Measurements from ENCODE around the gene DERA. TPM values are rescaled to one million over a fixed set of nuclear protein-coding genes. Genes with fewer than 3 reads are reported as not detected.
"Not testable (repeated sequence)": the region's sequence is repeated elsewhere in the genome, so short reads cannot be mapped to it uniquely, and the experiment has no call there.

DERA gene
- total and polyA plus RNA-seq, 2 donors (not counting 1 experiment from before 2014, with no cell fraction given) = 48.2 to 51.5 TPM

DNA sequence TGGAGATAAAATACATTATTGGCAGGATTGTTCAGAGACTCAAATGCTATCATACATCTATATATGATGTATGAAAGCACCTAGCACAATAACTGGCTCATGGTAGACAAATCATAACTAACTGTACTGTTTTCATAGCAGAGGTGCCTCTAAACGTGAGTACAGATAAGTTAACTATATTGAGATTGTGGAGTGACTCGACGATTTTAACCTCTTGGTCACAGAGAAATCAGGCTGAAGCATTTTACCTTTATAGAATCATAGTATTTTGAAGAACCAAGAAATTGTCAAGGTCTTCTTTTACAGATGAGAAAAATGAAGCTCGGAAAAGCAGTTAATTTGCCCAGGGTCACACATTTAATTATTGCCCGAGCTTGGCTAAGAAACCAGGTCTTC lies 666 bp upstream of the DERA start:
- Histone ChIP-seq H3K4me1 (ENCODE audit: control insufficient read depth, extremely low read depth, insufficient read depth, low read length) (peaks cover 2% of the 10 kb centered on the region), H3K4me3 (replicated peaks in 1 of 4; ENCODE audit: control extremely low read depth in 1 of 4, insufficient read depth in 1 of 4, low read depth in 3 of 4, low read length in 4 of 4) (peak overlapping the region in 2 of 4 experiments; percentile 63 to 78), H2AFZ (ENCODE audit: low read length) (peak overlapping the region; percentile 67), H3K27me3 (ENCODE audit: control insufficient read depth, insufficient read depth, low read length) (no peaks in the 10 kb centered on the region), H3K27ac (ENCODE audit: insufficient read depth, low read length) (no peak overlapping the region), H3K4me2 (ENCODE audit: extremely low read depth, insufficient read depth, low read length) (peak overlapping the region; percentile 34), H3K9me3 (ENCODE audit: control insufficient read depth, insufficient read depth, low read depth, low read length) (no peaks in the 10 kb centered on the region), H4K20me1 (ENCODE audit: control insufficient read depth, extremely low read depth, insufficient read depth, low read length) (no peaks in the 10 kb centered on the region), H3K79me2 (ENCODE audit: control insufficient read depth, insufficient read depth, low read length) (peaks cover 10% of the 10 kb centered on the region), H3K9ac (ENCODE audit: insufficient read depth, low read length) (no peak overlapping the region), H3K36me3 (ENCODE audit: control insufficient read depth, insufficient read depth, low read length) (peaks cover 5% of the 10 kb centered on the region)
- DNase-seq (ENCODE audit: low read depth in 2 of 2) = no peak
- TF ChIP-seq CTCF (conservative IDR thresholded peaks at IDR 0.05 in 1 of 2, IDR thresholded peaks at IDR 0.05 in 1 of 2; ENCODE audit: low read depth in 1 of 2, low read length in 2 of 2) (no peak), EZH2 (IDR thresholded peaks at IDR 0.05; ENCODE audit: low read length, missing control alignments) (no peak)

DNA sequence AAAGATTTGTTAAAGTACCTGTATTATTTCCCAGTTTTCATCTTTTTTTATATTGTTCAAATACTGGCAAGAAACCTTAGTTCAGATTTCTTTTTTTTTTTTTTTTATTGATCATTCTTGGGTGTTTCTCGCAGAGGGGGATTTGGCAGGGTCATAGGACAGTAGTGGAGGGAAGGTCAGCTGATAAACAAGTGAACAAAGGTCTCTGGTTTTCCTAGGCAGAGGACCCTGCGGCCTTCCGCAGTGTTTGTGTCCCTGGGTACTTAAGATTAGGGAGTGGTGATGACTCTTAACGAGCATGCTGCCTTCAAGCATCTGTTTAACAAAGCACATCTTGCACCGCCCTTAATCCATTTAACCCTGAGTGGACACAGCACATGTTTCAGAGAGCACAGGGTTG lies 799 bp downstream of the DERA start:
- Histone ChIP-seq H3K27ac (ENCODE audit: insufficient read depth, low read length) (peak overlapping the region; percentile 89), H3K9ac (ENCODE audit: insufficient read depth, low read length) (peak overlapping the region; percentile 90), H3K4me2 (ENCODE audit: extremely low read depth, insufficient read depth, low read length) (peak overlapping the region; percentile 93), H3K4me3 (replicated peaks in 1 of 4; ENCODE audit: control extremely low read depth in 1 of 4, insufficient read depth in 1 of 4, low read depth in 3 of 4, low read length in 4 of 4) (peak overlapping the region; percentile 69 to 78 (median 72))
- not testable (repeated sequence) for H3K27me3 ChIP-seq (ENCODE audit: control insufficient read depth, insufficient read depth, low read length); H3K9me3 ChIP-seq (ENCODE audit: control insufficient read depth, insufficient read depth, low read depth, low read length); H3K36me3 ChIP-seq (ENCODE audit: control insufficient read depth, insufficient read depth, low read length); H3K79me2 ChIP-seq (ENCODE audit: control insufficient read depth, insufficient read depth, low read length); H2AFZ ChIP-seq (ENCODE audit: low read length); H3K4me1 ChIP-seq (ENCODE audit: control insufficient read depth, extremely low read depth, insufficient read depth, low read length); H4K20me1 ChIP-seq (ENCODE audit: control insufficient read depth, extremely low read depth, insufficient read depth, low read length); DNase-seq (ENCODE audit: low read depth in 2 of 2)

GRCh38 chr12:15914131-15914530 lies 3.0 kb downstream of the DERA start:
- H3K4me1 ChIP-seq (ENCODE audit: control insufficient read depth, extremely low read depth, insufficient read depth, low read length); DNase-seq (ENCODE audit: low read depth in 2 of 2); H3K27me3 ChIP-seq (ENCODE audit: control insufficient read depth, insufficient read depth, low read length); H3K36me3 ChIP-seq (ENCODE audit: control insufficient read depth, insufficient read depth, low read length); H3K79me2 ChIP-seq (ENCODE audit: control insufficient read depth, insufficient read depth, low read length); H3K4me3 ChIP-seq (replicated peaks in 1 of 4; ENCODE audit: control extremely low read depth in 1 of 4, insufficient read depth in 1 of 4, low read depth in 3 of 4, low read length in 4 of 4); H3K4me2 ChIP-seq (ENCODE audit: extremely low read depth, insufficient read depth, low read length); H3K9me3 ChIP-seq (ENCODE audit: control insufficient read depth, insufficient read depth, low read depth, low read length); H3K27ac ChIP-seq (ENCODE audit: insufficient read depth, low read length); H4K20me1 ChIP-seq (ENCODE audit: control insufficient read depth, extremely low read depth, insufficient read depth, low read length); H3K9ac ChIP-seq (ENCODE audit: insufficient read depth, low read length); H2AFZ ChIP-seq (ENCODE audit: low read length): not testable (repeated sequence)

DNA sequence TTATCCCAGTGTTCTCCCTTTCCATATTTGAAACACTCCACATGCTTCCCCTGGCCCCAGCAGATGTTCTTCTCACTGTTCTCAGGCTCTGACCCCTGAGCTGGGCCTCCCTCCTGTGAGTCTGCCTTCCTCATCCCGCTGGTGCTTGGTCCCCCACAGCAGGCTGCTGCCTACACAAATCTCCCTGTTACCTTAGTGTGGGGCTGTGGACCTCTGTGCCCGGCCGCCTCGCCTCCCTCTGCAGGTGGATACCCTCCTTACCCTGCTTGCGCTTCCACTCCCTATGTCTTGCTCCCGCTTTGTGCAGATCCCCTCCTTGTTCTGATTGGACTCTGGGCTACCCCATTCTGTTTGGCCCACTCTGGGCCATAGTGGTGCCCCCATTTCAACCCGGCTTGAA lies 6.9 kb downstream of the DERA start:
- Histone ChIP-seq H4K20me1 (ENCODE audit: control insufficient read depth, extremely low read depth, insufficient read depth, low read length) (no peaks in the 10 kb centered on the region), H3K9me3 (ENCODE audit: control insufficient read depth, insufficient read depth, low read depth, low read length) (no peaks in the 10 kb centered on the region)

More for the DNA sequence above, 6.9 kb downstream of the DERA start:
- no peak overlapping the region for H3K4me3 ChIP-seq (replicated peaks in 1 of 4; ENCODE audit: control extremely low read depth in 1 of 4, insufficient read depth in 1 of 4, low read depth in 3 of 4, low read length in 4 of 4)
- no peak overlapping the region for H3K4me2 ChIP-seq (ENCODE audit: extremely low read depth, insufficient read depth, low read length)
- no peak overlapping the region for H3K9ac ChIP-seq (ENCODE audit: insufficient read depth, low read length)
- peaks cover 7% of the 10 kb centered on the region for H3K79me2 ChIP-seq (ENCODE audit: control insufficient read depth, insufficient read depth, low read length)
- no peak overlapping the region for H3K27ac ChIP-seq (ENCODE audit: insufficient read depth, low read length)
- H3K36me3 ChIP-seq (ENCODE audit: control insufficient read depth, insufficient read depth, low read length) = no peaks in the 10 kb centered on the region
- H2AFZ ChIP-seq (ENCODE audit: low read length) = no peak overlapping the region
- no peak for DNase-seq (ENCODE audit: low read depth in 2 of 2)
- H3K4me1 ChIP-seq (ENCODE audit: control insufficient read depth, extremely low read depth, insufficient read depth, low read length) = no peaks in the 10 kb centered on the region
- no peaks in the 10 kb centered on the region for H3K27me3 ChIP-seq (ENCODE audit: control insufficient read depth, insufficient read depth, low read length)
- no peak for TF ChIP-seq CTCF (conservative IDR thresholded peaks at IDR 0.05 in 1 of 2, IDR thresholded peaks at IDR 0.05 in 1 of 2; ENCODE audit: low read depth in 1 of 2, low read length in 2 of 2)
- no peak for TF ChIP-seq EZH2 (IDR thresholded peaks at IDR 0.05; ENCODE audit: low read length, missing control alignments)

Data from fibroblast of lung (primary cell).